Measurements from ENCODE around the gene MTMR1.

Gene MTMR1

DNA sequence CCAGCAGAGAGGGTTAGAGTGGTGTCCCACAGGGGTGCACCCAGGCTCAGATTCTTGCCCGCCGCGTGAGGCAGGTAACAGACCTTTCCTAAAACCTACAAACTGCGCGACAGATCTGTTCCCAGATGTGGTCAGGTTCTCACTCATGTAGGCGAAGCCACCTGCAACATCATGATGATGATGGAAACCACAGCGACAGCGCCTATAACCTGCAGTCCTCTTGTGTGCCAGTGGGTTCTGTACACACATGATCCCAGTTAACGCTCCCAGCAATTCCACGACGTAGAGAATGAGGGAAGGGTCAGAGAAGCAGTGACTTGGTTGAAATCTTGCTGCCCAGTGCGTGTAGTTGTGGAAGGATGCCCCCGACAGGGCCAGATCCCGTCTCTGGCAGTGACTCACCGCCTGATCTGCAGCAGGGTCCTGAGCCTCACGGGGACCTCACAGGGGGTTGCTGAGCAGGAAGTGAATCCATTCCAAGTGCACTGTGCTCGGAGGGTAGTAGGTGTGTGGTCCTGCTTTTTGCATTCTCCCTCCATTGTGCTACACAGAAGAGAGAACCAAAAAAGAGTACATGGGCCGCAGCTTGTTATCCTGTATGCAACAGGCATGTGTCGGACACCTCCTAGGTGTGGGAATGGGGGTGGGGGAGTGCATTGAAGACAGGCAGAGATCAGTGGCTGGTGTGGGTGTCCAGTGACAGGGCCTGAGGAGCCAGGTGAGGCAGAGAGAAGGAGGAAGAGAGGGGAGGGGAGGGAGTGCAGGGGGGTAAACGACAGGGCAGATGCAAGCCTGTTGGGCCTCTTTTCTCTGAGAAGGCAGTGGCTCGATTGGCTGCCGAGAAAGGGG, 66.6 kb downstream of the MTMR1 start:
- H3K36me3 Mint-ChIP-seq (ENCODE audit: insufficient read depth): peaks cover 33% of the 10 kb centered on the region
- ATAC-seq (replicated peaks): no peak

DNA sequence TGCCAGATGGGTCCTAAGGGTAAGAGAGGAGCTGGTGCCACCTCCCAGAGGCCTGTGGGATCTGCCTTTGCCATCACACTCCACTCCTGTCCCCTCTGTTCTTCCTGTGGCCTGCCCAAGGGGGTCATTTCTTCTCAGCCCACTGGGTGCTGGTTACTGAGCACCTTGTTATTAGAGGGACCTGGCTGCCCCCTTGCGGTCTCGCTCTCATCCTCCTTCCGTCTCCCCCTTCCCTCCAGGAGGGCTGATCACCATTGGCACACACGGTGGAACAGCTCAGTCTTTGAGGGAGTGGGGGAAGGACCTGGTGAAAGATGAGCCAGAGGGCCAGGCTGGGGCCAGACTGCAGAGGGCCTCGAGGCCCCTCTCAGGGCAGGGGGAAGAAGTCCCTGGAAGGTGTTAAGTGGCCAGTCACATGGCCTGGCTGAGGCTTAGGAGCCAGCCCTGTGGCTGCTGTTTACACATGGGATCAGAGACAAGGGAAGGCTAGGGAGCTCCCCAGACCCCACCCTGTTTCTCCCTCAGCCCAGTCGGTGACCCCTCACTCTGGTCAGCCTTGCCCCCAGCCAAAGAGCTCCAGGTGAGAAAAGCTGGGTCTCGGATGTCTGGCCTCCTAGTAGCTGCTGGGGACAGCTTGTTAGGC, 68.1 kb downstream of the MTMR1 start:
- ATAC-seq (replicated peaks) (no peak), DNase-seq (no peak)
- Mint-ChIP-seq H3K4me1 (ENCODE audit: low read depth in 2 of 2) (no peaks in the 10 kb centered on the region), H3K4me3 (no peak overlapping the region), H3K27me3 (no peaks in the 10 kb centered on the region), H3K27ac (no peak overlapping the region), H3K9me3 (no peaks in the 10 kb centered on the region), H3K36me3 (ENCODE audit: insufficient read depth) (peaks cover 35% of the 10 kb centered on the region)

More for the DNA sequence above, 66.6 kb downstream of the MTMR1 start:
- H3K9me3 Mint-ChIP-seq: no peaks in the 10 kb centered on the region
- H3K27ac Mint-ChIP-seq: peak overlapping the region in 1 of 2 donors; percentile 46
- H3K4me3 Mint-ChIP-seq: no peak overlapping the region
- H3K27me3 Mint-ChIP-seq: no peaks in the 10 kb centered on the region
- no peaks in the 10 kb centered on the region for H3K4me1 Mint-ChIP-seq (ENCODE audit: low read depth in 2 of 2)
- no peak for DNase-seq

DNA sequence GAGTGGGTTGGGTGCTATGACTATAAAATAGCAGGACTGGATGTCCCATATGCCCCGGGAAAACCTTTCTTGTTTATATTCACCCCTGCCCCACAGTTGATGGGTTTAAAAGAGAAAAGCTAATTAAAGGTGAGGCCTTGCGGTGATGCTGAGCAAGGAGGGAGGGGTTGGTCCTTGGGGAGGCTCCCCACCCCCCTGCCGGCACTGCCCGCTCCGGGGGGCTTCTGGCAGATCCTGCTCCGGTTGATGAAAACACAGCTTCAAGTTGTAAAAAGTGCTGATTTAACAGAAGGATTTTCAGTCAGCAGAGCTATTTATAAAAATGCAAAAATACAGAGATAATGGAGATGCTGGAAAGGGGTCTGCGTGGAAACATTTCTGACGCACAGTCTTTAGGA, 68.6 kb downstream of the MTMR1 start:
- DNase-seq (no peak), ATAC-seq (replicated peaks) (no peak)
- H3K36me3 Mint-ChIP-seq (ENCODE audit: insufficient read depth): peaks cover 30% of the 10 kb centered on the region
- no peak overlapping the region for H3K4me3 Mint-ChIP-seq
- no peaks in the 10 kb centered on the region for H3K27me3 Mint-ChIP-seq
- H3K4me1 Mint-ChIP-seq (ENCODE audit: low read depth in 2 of 2): no peaks in the 10 kb centered on the region
- no peak overlapping the region for H3K27ac Mint-ChIP-seq
- H3K9me3 Mint-ChIP-seq: no peaks in the 10 kb centered on the region

DNA sequence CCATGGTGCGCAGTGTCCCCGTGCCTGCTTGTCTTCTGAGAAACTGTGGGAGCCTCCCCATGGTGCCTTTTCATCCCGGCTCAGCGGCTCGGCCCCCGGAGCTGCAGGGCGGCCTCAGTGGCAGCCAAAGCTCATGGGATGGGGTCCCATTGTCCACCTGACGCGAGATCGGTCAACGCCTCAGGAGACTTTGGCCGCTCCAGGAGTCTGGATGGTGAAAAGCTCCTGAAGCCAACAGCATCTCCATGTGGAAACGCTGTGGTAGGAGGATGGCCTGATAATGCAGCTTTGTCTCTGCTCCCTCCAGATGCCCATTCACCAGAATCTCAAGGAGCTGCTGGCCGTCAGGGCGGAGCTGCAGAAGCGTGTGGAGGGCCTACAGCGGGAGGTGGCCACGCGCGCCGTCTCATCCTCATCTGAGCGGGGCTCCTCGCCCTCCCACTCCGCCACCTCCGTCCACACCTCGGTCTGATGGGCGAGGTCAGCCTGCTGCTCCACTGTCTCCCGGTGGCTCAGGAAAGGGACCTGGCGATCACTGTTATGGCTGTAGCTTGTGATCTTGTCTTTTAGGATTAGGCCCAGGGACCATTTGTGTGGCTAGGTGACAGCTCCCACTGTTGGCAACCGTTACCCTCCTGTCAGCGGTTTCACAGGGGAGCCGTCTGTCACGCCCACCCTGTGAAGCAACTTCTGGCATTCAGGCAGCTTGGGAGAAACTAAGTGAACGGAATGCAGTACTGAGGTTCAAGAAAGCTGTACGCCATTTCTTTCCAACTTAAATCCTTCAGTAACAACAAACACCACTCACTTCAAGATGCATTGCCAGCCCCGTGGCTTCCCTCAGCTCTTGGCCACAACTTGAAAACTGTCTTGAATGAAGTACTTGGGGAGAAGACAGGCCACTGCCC, 69.3 kb downstream of the MTMR1 start:
- DNase-seq: no peak
- H3K27me3 Mint-ChIP-seq: no peaks in the 10 kb centered on the region
- H3K9me3 Mint-ChIP-seq: no peaks in the 10 kb centered on the region
- no peak overlapping the region for H3K27ac Mint-ChIP-seq
- ATAC-seq (replicated peaks): no peak
- peaks cover 26% of the 10 kb centered on the region for H3K36me3 Mint-ChIP-seq (ENCODE audit: insufficient read depth)
- H3K4me1 Mint-ChIP-seq (ENCODE audit: low read depth in 2 of 2): no peaks in the 10 kb centered on the region
- H3K4me3 Mint-ChIP-seq: no peak overlapping the region

DNA sequence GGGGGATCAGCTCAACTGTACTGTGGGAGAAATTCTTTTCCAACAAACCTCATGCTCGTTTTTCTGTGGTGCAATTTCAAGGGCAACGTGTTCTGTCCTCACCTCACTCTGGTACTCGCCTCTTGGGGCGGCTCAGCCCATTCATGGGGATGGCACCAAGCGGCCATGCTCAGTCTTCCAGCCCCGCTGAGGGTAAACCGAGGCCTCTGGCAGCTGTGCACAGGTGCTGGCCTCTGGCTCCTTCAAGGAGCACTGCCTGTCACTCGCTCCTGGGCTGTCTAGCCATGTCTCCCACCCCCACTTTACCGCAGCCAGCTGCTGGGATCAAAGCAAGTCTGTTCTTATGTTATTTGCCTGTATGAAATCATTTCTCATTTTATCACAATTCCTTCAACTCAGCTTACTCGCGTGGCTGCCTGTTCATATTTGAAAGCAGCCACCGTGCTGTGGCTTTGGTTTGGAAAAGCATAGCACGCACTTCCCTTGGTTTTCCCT, 70.2 kb downstream of the MTMR1 start:
- ATAC-seq (replicated peaks) (no peak), DNase-seq (no peak)
- H3K9me3 Mint-ChIP-seq: no peaks in the 10 kb centered on the region
- peaks cover 24% of the 10 kb centered on the region for H3K36me3 Mint-ChIP-seq (ENCODE audit: insufficient read depth)
- no peaks in the 10 kb centered on the region for H3K4me1 Mint-ChIP-seq (ENCODE audit: low read depth in 2 of 2)
- no peaks in the 10 kb centered on the region for H3K27me3 Mint-ChIP-seq
- H3K27ac Mint-ChIP-seq: peak overlapping the region in 1 of 2 donors; percentile 26
- no peak overlapping the region for H3K4me3 Mint-ChIP-seq

DNA sequence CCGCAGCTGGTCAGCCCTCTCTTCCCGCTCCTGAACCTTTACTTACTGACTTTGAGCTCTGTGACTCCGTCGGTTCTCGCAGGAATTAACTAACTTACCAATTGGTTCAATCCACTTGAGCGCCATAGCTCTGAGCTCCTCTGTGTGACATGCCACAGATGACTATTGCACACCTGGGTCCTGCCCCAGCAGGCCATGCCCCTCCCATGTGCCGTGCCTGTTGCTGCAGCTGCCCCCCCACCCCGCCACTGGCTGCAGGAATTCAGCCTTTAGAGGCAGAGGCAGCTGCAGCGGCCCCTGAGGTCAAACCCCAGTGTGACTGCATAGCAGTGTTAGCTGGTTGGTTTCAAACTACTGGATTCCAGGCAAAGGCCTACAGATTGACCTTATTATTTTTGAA, 70.6 kb downstream of the MTMR1 start:
- Mint-ChIP-seq H3K36me3 (ENCODE audit: insufficient read depth) (peaks cover 21% of the 10 kb centered on the region), H3K9me3 (no peaks in the 10 kb centered on the region), H3K27ac (no peak overlapping the region), H3K4me1 (ENCODE audit: low read depth in 2 of 2) (no peaks in the 10 kb centered on the region), H3K27me3 (no peaks in the 10 kb centered on the region), H3K4me3 (no peak overlapping the region)
- no peak for DNase-seq
- no peak for ATAC-seq (replicated peaks)

DNA sequence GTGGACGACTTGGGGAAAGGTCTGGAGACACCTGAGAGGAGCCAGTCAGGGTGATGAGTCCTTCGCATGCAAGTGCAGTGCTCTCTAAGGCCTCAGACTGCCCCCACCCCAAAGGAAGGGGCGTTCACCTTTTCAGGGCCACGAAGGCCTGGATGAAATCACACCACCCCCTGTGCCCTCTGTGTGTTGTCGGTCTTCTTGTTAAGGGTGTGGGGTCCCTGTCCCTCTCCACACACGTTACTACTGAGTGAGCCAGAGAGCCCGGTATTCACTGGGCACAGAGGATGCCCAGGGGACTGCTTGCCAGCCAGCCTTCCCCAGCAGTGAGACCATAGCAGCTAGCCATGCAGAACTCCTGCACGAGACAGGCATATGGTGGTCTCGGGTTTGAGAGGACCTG, 72.0 kb downstream of the MTMR1 start:
- Mint-ChIP-seq H3K36me3 (ENCODE audit: insufficient read depth) (peaks cover 21% of the 10 kb centered on the region), H3K4me3 (no peak overlapping the region), H3K4me1 (ENCODE audit: low read depth in 2 of 2) (no peaks in the 10 kb centered on the region), H3K9me3 (no peaks in the 10 kb centered on the region), H3K27ac (peak overlapping the region in 1 of 2 donors; percentile 25), H3K27me3 (no peaks in the 10 kb centered on the region)
- no peak for DNase-seq
- no peak for ATAC-seq (replicated peaks)

DNA sequence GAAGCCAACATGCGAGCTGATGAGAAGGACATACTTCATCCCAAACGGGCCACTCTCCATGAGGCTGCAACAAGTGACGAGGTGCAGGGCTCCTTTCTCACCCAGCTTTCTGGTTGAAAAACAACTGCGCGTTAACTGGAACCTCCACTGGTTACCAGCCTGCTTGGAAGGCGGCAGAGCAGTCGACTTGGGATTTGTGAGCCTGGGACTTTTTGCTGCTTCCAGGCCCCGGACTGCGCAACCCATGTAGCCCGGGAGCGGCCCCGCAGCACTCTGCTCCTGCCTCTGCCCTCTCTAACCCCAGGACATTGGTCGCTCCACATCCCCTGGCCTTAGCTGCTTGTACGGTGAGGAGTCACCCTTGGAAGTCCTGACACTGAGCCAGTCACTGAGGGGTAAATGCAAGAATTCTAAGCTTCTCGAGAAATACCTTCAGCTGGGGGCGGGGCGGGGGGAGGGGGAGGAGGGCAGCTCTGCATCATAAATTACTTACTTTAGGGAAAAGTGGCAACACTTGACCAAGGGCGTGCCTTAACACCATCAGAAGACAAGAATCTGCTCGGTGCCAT, 72.7 kb downstream of the MTMR1 start:
- ATAC-seq (replicated peaks) (no peak), DNase-seq (no peak)
- H3K36me3 Mint-ChIP-seq (ENCODE audit: insufficient read depth): peaks cover 21% of the 10 kb centered on the region
- no peaks in the 10 kb centered on the region for H3K9me3 Mint-ChIP-seq
- no peaks in the 10 kb centered on the region for H3K27me3 Mint-ChIP-seq
- no peak overlapping the region for H3K27ac Mint-ChIP-seq
- no peak overlapping the region for H3K4me3 Mint-ChIP-seq
- H3K4me1 Mint-ChIP-seq (ENCODE audit: low read depth in 2 of 2): no peaks in the 10 kb centered on the region

DNA sequence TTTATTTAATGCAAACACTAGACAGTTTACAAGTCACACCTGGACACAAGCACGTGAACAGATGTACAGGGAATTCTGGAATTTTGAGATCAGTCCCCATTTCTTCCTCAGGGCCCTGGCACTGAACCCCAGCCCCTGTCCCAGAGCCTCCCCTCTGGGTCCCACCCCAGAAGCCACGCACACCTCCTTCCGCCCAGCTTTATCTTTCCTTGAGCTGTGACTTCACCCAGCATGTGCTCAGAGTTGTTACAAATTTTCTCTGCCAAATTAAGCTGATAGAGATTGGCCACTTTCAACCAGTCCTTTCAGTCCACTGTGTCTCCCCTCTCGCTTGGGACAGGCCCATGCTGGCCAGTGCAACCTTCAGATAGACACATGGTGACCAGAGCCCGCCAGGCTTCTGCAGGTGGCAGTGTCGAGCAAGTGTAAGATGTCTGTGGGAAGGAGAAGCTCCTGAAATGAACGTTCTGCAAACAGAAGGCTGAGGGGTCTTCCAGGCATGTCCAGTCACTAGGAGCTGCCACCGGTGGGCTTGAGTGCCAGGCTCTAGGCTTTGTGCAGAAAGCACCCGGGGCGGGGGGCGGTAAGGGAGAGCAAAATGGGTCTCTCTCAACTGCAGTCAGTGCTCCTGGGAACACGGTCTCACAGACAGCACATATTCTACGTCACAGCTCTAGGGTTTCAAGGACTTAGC, 73.3 kb downstream of the MTMR1 start:
- Mint-ChIP-seq H3K9me3 (no peaks in the 10 kb centered on the region), H3K36me3 (ENCODE audit: insufficient read depth) (peaks cover 21% of the 10 kb centered on the region), H3K27ac (no peak overlapping the region), H3K27me3 (no peaks in the 10 kb centered on the region), H3K4me3 (no peak overlapping the region), H3K4me1 (ENCODE audit: low read depth in 2 of 2) (no peaks in the 10 kb centered on the region)
- DNase-seq: no peak
- ATAC-seq (replicated peaks): no peak

DNA sequence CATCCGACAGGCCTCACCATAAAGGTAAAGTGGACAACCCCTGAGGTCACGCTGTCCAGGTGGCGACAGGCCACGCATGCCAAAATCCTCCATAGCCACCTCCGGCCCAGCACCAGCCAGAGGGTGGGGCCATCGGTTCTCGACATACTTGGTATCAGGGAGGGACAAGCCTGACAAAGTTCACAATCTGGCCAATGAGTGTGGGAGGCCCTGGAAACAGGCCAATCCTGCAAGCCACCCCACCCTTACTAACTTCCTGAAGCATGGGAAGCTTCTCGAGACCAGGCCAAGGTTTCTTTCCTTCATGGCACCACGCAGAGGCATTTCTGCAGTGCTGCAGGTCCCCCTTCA, 73.8 kb downstream of the MTMR1 start:
- Mint-ChIP-seq H3K27me3 (no peaks in the 10 kb centered on the region), H3K27ac (no peak overlapping the region), H3K9me3 (no peaks in the 10 kb centered on the region), H3K4me3 (no peak overlapping the region), H3K4me1 (ENCODE audit: low read depth in 2 of 2) (no peaks in the 10 kb centered on the region), H3K36me3 (ENCODE audit: insufficient read depth) (peaks cover 21% of the 10 kb centered on the region)
- DNase-seq: no peak
- ATAC-seq (replicated peaks): no peak

DNA sequence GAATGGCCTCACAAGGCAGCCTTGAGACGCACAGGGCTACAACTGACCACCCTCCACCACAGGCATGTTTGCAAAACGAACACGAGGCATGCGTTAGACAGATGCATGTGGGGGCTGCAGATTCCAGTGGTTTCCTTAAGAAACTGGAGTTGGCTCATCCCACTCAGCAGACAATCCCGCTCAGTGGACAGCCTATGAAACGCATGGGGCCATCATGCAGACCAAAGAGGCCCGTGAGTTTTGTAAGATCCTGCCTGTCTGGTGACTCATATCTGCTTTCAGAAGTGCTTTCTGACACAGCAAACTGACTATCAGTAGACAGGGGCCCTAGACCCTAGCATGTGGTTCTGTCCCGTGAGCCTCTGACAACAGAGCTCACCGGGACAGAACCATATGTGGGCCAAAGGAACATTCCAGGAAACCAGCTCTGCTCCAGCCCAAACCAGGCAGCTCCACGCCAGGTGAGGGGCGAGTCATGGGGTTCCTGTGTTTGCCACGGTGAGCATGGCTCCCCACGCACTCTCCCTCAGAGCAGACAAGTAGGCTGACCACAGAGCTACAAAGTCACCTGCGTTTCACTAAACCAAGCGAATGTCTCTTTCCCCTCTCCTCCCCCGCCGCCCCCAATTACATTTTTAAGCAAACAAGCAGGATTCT, 74.4 kb downstream of the MTMR1 start:
- H3K4me3 Mint-ChIP-seq: no peak overlapping the region
- DNase-seq (no peak), ATAC-seq (replicated peaks) (no peak)
- H3K9me3 Mint-ChIP-seq: no peaks in the 10 kb centered on the region
- peaks cover 3 to 4% of the 10 kb centered on the region in 2 donors for H3K4me1 Mint-ChIP-seq (ENCODE audit: low read depth in 2 of 2)
- peaks cover 20% of the 10 kb centered on the region for H3K36me3 Mint-ChIP-seq (ENCODE audit: insufficient read depth)
- no peaks in the 10 kb centered on the region for H3K27me3 Mint-ChIP-seq
- no peak overlapping the region for H3K27ac Mint-ChIP-seq

DNA sequence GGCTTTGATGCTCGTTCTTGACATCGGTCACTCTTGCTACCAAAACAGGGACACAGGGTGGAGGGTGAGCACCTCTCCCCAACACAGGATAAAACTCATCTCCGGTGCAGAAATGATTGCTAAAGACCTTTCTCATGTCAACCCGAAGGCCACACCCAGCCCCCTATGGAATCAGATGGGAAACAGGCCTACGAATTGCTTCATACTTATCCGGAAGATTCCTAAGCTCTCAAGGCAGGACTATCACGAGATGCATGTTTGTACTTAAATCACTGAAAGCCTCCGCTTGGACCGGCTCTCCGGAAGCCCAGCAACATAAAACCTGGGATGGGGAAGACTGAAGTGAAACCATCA, 74.9 kb downstream of the MTMR1 start:
- no peak overlapping the region for H3K27ac Mint-ChIP-seq
- ATAC-seq (replicated peaks) (no peak), DNase-seq (no peak)
- H3K4me3 Mint-ChIP-seq: no peak overlapping the region
- H3K27me3 Mint-ChIP-seq: no peaks in the 10 kb centered on the region
- no peaks in the 10 kb centered on the region for H3K9me3 Mint-ChIP-seq
- H3K4me1 Mint-ChIP-seq (ENCODE audit: low read depth in 2 of 2): peaks cover 3 to 4% of the 10 kb centered on the region in 2 donors
- H3K36me3 Mint-ChIP-seq (ENCODE audit: insufficient read depth): peaks cover 17% of the 10 kb centered on the region
